SK-N-SH (cell line): ENCODE results near the gene PPP1R9A. TPM values are rescaled to one million over a fixed set of nuclear protein-coding genes. Genes with fewer than 3 reads are reported as not detected.

ENCODE experiments used
- CTCF ChIA-PET: fragments of 300-600, 350-600 bp; formaldehyde crosslinking; extraction: SDS; loops from one replicate; lab custom pipeline; 2021; lab: Yijun Ruan, JAX
- POLR2A ChIA-PET: fragments of 350-600 bp; sonication (Branson Sonifier 250); formaldehyde crosslinking; extraction: SDS; loops from one replicate; lab custom pipeline; 2020; ENCODE audit warnings: antibody characterized with exemption, inconsistent platforms; lab: Yijun Ruan, JAX
- DNase-seq: peaks from one replicate; pipeline ENCODE4 v3.0.0; 2012
- H2AFZ ChIP-seq: fragments of 200-600 bp; sonication (generic); 2 replicates; pipeline ENCODE4 v1.8.1; 2016; ENCODE audit warnings: antibody characterized with exemption, mild to moderate bottlenecking, low read depth
- H3F3A ChIP-seq: fragments of 200-600 bp; sonication (generic); replicated peaks from 2 replicates; pipeline ENCODE3; 2016; ENCODE audit warnings: antibody characterized with exemption, mild to moderate bottlenecking; ENCODE audit not compliant: insufficient read depth
- H3K27ac ChIP-seq, 2 experiments: fragments of 200-500 bp in 1 of 2; fragments of 200-600 bp in 1 of 2; sonication (Bioruptor generic) in 1 of 2; sonication (generic), shearing (Covaris generic) in 1 of 2; 2 replicates each; pipeline versions ENCODE4 v1.5.1 to v1.6.1; 2014 to 2016; ENCODE audit warnings: low read depth in 2 of 2, inconsistent platforms in 1 of 2, low read length in 1 of 2, mild to moderate bottlenecking in 1 of 2, mixed read lengths in 1 of 2
- H3K27me3 ChIP-seq: fragments of 200-600 bp; sonication (generic), shearing (Covaris generic); 2 replicates; pipeline ENCODE4 v1.6.1; 2016; ENCODE audit warnings: mixed run types; ENCODE audit not compliant: insufficient read depth
- H3K36me3 ChIP-seq, 2 experiments: fragments of 200-500 bp in 1 of 2; fragments of 200-600 bp in 1 of 2; sonication (Bioruptor generic) in 1 of 2; sonication (generic) in 1 of 2; replicated peaks in 1 of 2; 2 replicates each; pipeline versions ENCODE3 to v1.5.1; 2014 to 2016; ENCODE audit warnings: low read length in 1 of 2, mild to moderate bottlenecking in 1 of 2; ENCODE audit not compliant: insufficient read depth in 2 of 2, control insufficient read depth in 1 of 2
- H3K4me1 ChIP-seq, 2 experiments: fragments of 200-500 bp in 1 of 2; fragments of 200-600 bp in 1 of 2; sonication (Bioruptor generic) in 1 of 2; sonication (generic), shearing (Covaris generic) in 1 of 2; 2 replicates each; pipeline versions ENCODE4 v1.5.1 to v1.6.1; 2014 to 2016; ENCODE audit warnings: low read depth in 1 of 2, low read length in 1 of 2, mixed run types in 1 of 2; ENCODE audit not compliant: insufficient read depth in 2 of 2, control insufficient read depth in 1 of 2
- H3K4me2 ChIP-seq: fragments of 200-600 bp; sonication (generic), shearing (Covaris generic); 2 replicates; pipeline ENCODE4 v1.6.1; 2017; ENCODE audit warnings: mixed run types
- H3K4me3 ChIP-seq, 2 experiments: fragments of 200-500 bp in 1 of 2; fragments of 200-600 bp in 1 of 2; sonication (Bioruptor generic) in 1 of 2; sonication (generic), shearing (Covaris generic) in 1 of 2; 2 replicates each; pipeline versions ENCODE4 v1.5.1 to v1.8.1; 2014 to 2016; ENCODE audit warnings: low read depth in 2 of 2, inconsistent platforms in 1 of 2, low read length in 1 of 2, mild to moderate bottlenecking in 1 of 2, mixed read lengths in 1 of 2, moderate library complexity in 1 of 2
- H3K79me2 ChIP-seq: fragments of 200-600 bp; sonication (generic); 2 replicates; pipeline ENCODE4 v1.8.1; 2017; ENCODE audit warnings: mild to moderate bottlenecking; ENCODE audit not compliant: insufficient read depth
- H3K9ac ChIP-seq: fragments of 200-600 bp; sonication (generic); 2 replicates; pipeline ENCODE4 v1.6.1; 2017; ENCODE audit warnings: mixed run types
- H3K9me2 ChIP-seq: fragments of 200-600 bp; sonication (generic); 2 replicates; pipeline ENCODE4 v1.6.1; 2017; ENCODE audit warnings: mixed run types
- H3K9me3 ChIP-seq: fragments of 200-600 bp; sonication (generic); 2 replicates; pipeline ENCODE4 v1.6.1; 2017; ENCODE audit warnings: mixed run types, mild to moderate bottlenecking, moderate library complexity
- H4K20me1 ChIP-seq: fragments of 200-600 bp; sonication (generic); 2 replicates; pipeline ENCODE4 v1.6.1; 2017; ENCODE audit warnings: mild to moderate bottlenecking, mixed run types; ENCODE audit not compliant: insufficient read depth
- CHD2 ChIP-seq: fragments of 150-350 bp; IDR thresholded peaks from 2 replicates; pipeline ENCODE4 v1.6.1; 2018; ENCODE audit warnings: low read length; ENCODE audit not compliant: partially characterized antibody
- ELF1 ChIP-seq: IDR thresholded peaks from 2 replicates; pipeline ENCODE4 v1.4.0; 2012
- FOXM1 ChIP-seq: IDR thresholded peaks from 2 replicates; pipeline ENCODE4 v1.4.0; 2012; ENCODE audit warnings: low read depth, mild to moderate bottlenecking
- GABPA ChIP-seq: IDR thresholded peaks from 2 replicates; pipeline ENCODE4 v1.4.0; 2012; ENCODE audit warnings: low read depth, mild to moderate bottlenecking
- GATA2 ChIP-seq: sonication (generic); formaldehyde crosslinking; IDR thresholded peaks from 2 replicates; pipeline ENCODE4 v1.5.0; 2020; ENCODE audit warnings: mild to moderate bottlenecking, missing genetic modification reagents
- PBX3 ChIP-seq: IDR thresholded peaks from 2 replicates; pipeline ENCODE4; 2012
- RFX5 ChIP-seq: IDR thresholded peaks from 2 replicates; pipeline ENCODE4 v1.6.1; 2012; ENCODE audit warnings: mild to moderate bottlenecking, improper control_type of control experiment, low read length
- RXRA ChIP-seq: IDR thresholded peaks from 2 replicates; pipeline ENCODE4 v1.4.0; 2012; ENCODE audit warnings: low read depth, mild to moderate bottlenecking, borderline replicate concordance
- SMC3 ChIP-seq: IDR thresholded peaks from 2 replicates; pipeline ENCODE4 v1.6.1; 2012; ENCODE audit warnings: low read depth, low read length, improper control_type of control experiment
- TCF12 ChIP-seq: IDR thresholded peaks from 2 replicates; pipeline ENCODE4 v1.4.0; 2012
- polyA plus RNA-seq, 3 experiments: library from polyadenylated mRNA; depleted of rRNA; stranded (reverse); fragments of >200 nt; gene quantifications; 2 replicates each; pipeline ENCODE4 v1.2.3, GENCODE V29; 2012
- TF ChIP-seq, protein P1 (sequence below): IDR thresholded peaks from 2 replicates; pipeline ENCODE4 v1.4.0; 2012; ENCODE audit warnings: low read depth
- TF ChIP-seq, protein P2 (sequence below): IDR thresholded peaks from 2 replicates; pipeline ENCODE4 v1.6.1; 2012; ENCODE audit warnings: mild to moderate bottlenecking, low read depth, low read length, moderate library complexity
- TF ChIP-seq, protein P3 (sequence below): IDR thresholded peaks from 2 replicates; pipeline ENCODE4 v1.4.0; 2012; ENCODE audit warnings: low read depth, borderline replicate concordance

The PPP1R9A gene
- polyA plus RNA-seq, 1 of the 3 experiments (the other 2 are of a cell fraction), result 0.30 TPM

DNA sequence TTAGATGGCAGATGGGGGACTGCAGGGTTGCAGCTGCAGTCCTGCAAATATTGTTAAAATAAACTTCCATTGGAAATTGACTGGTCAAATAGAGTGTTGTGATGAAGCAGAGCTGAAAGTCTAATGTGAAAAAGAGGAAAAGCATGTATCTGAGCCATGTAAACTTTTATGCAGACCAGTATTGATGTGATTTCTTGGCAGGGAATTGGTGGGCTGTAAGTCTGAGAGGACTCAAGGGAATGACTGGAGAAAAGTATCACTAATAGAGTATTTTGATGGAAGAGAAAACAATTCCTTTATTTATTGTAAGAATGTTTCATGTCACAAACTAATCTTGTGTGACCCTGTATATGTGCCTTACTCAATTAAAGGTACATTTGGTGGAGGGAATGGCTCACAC lies 155.5 kb downstream of the PPP1R9A start:
- no peaks in the 10 kb centered on the region for H3F3A ChIP-seq
- no peak overlapping the region for H3K4me2 ChIP-seq
- no peak for DNase-seq
- H3K27ac ChIP-seq, result no peak overlapping the region
- CTCF ChIA-PET, result interaction anchor here (1.5 kb wide), 1 partner anchor 16 kb away, joined by 4 read pairs; no protein-coding TSS in a partner anchor
- no peaks in the 10 kb centered on the region for H3K9me3 ChIP-seq
- H3K4me3 ChIP-seq, result no peak overlapping the region
- no peaks in the 10 kb centered on the region for H3K36me3 ChIP-seq
- no peak overlapping the region for H3K9ac ChIP-seq
- H2AFZ ChIP-seq, result no peak overlapping the region
- H3K9me2 ChIP-seq, result no peaks in the 10 kb centered on the region
- TF ChIP-seq ELF1 (no peak), SMC3 (no peak), PBX3 (no peak), GATA2 (CRISPR knock-in tag) (no peak), RFX5 (no peak), GABPA (no peak), TCF12 (no peak), CHD2 (no peak), RXRA (no peak), FOXM1 (no peak)
- TF ChIP-seq, protein P1, sequence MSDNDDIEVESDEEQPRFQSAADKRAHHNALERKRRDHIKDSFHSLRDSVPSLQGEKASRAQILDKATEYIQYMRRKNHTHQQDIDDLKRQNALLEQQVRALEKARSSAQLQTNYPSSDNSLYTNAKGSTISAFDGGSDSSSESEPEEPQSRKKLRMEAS, result no peak
- TF ChIP-seq, protein P2, sequence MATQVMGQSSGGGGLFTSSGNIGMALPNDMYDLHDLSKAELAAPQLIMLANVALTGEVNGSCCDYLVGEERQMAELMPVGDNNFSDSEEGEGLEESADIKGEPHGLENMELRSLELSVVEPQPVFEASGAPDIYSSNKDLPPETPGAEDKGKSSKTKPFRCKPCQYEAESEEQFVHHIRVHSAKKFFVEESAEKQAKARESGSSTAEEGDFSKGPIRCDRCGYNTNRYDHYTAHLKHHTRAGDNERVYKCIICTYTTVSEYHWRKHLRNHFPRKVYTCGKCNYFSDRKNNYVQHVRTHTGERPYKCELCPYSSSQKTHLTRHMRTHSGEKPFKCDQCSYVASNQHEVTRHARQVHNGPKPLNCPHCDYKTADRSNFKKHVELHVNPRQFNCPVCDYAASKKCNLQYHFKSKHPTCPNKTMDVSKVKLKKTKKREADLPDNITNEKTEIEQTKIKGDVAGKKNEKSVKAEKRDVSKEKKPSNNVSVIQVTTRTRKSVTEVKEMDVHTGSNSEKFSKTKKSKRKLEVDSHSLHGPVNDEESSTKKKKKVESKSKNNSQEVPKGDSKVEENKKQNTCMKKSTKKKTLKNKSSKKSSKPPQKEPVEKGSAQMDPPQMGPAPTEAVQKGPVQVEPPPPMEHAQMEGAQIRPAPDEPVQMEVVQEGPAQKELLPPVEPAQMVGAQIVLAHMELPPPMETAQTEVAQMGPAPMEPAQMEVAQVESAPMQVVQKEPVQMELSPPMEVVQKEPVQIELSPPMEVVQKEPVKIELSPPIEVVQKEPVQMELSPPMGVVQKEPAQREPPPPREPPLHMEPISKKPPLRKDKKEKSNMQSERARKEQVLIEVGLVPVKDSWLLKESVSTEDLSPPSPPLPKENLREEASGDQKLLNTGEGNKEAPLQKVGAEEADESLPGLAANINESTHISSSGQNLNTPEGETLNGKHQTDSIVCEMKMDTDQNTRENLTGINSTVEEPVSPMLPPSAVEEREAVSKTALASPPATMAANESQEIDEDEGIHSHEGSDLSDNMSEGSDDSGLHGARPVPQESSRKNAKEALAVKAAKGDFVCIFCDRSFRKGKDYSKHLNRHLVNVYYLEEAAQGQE, result no peak
- TF ChIP-seq, protein P3, sequence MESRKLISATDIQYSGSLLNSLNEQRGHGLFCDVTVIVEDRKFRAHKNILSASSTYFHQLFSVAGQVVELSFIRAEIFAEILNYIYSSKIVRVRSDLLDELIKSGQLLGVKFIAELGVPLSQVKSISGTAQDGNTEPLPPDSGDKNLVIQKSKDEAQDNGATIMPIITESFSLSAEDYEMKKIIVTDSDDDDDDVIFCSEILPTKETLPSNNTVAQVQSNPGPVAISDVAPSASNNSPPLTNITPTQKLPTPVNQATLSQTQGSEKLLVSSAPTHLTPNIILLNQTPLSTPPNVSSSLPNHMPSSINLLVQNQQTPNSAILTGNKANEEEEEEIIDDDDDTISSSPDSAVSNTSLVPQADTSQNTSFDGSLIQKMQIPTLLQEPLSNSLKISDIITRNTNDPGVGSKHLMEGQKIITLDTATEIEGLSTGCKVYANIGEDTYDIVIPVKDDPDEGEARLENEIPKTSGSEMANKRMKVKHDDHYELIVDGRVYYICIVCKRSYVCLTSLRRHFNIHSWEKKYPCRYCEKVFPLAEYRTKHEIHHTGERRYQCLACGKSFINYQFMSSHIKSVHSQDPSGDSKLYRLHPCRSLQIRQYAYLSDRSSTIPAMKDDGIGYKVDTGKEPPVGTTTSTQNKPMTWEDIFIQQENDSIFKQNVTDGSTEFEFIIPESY, result no peak
- POLR2A ChIA-PET, result no interaction called here
- H4K20me1 ChIP-seq, result no peaks in the 10 kb centered on the region
- no peaks in the 10 kb centered on the region for H3K4me1 ChIP-seq
- H3K79me2 ChIP-seq, result no peaks in the 10 kb centered on the region
- no peaks in the 10 kb centered on the region for H3K27me3 ChIP-seq
